ENCODE results near the gene IFRD2. TPM values are rescaled to one million over a fixed set of nuclear protein-coding genes. Genes with fewer than 3 reads are reported as not detected.

The IFRD2 gene
- total and polyA plus RNA-seq, 10 donors = 40.2 to 76.7 (median 56.3) TPM

DNA sequence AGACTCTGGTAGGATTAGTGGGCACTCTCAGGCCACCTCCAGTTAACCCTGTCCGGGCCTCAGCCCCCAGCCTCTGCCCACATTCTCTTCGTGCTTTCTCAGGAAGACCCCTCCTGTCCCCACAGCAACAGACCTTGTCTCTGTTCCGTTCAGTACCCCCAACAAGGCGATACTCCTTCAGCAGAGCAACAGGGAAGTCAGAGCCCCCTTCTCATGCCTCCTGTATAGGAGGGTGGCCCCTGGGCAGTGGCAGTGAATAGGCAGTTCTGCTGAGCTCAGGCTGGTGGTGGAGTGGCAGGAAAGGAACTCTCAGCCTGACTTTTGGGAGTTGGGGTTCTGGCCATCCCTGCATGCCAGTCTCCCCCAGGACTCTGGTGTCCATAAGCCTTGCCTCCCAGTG, 22.8 kb downstream of the IFRD2 start:
- peaks cover 0 to 39% (median 14%) of the 10 kb centered on the region in 7 donors for H3K27me3 ChIP-seq (replicated peaks in 1 of 7)
- no peak for DNase-seq
- no peak for TF ChIP-seq POLR2A (IDR thresholded peaks at IDR 0.05)
- TF ChIP-seq, protein P1, sequence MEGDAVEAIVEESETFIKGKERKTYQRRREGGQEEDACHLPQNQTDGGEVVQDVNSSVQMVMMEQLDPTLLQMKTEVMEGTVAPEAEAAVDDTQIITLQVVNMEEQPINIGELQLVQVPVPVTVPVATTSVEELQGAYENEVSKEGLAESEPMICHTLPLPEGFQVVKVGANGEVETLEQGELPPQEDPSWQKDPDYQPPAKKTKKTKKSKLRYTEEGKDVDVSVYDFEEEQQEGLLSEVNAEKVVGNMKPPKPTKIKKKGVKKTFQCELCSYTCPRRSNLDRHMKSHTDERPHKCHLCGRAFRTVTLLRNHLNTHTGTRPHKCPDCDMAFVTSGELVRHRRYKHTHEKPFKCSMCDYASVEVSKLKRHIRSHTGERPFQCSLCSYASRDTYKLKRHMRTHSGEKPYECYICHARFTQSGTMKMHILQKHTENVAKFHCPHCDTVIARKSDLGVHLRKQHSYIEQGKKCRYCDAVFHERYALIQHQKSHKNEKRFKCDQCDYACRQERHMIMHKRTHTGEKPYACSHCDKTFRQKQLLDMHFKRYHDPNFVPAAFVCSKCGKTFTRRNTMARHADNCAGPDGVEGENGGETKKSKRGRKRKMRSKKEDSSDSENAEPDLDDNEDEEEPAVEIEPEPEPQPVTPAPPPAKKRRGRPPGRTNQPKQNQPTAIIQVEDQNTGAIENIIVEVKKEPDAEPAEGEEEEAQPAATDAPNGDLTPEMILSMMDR (IDR thresholded peaks at IDR 0.05 in 8 of 11, conservative IDR thresholded peaks at IDR 0.05 in 3 of 11) = no peak
- no peak for TF ChIP-seq POLR2AphosphoS5 (IDR thresholded peaks at IDR 0.05)
- H3K4me3 ChIP-seq = no peak overlapping the region
- H3K36me3 ChIP-seq = no peaks in the 10 kb centered on the region
- no peaks in the 10 kb centered on the region for H3K9me3 ChIP-seq
- peaks cover 10 to 76% (median 44%) of the 10 kb centered on the region in 6 donors for H3K4me1 ChIP-seq
- peak overlapping the region in 6 of 8 donors; percentile 20 to 63 (median 58) for H3K27ac ChIP-seq
- intact Hi-C loops (cut with DNase I; ENCODE audit: low total_unique reads) = no loop called here
- 69 to 79% (median 71%) methylated on average over 4 of the region's 4 CpGs for WGBS, 5 donors

DNA sequence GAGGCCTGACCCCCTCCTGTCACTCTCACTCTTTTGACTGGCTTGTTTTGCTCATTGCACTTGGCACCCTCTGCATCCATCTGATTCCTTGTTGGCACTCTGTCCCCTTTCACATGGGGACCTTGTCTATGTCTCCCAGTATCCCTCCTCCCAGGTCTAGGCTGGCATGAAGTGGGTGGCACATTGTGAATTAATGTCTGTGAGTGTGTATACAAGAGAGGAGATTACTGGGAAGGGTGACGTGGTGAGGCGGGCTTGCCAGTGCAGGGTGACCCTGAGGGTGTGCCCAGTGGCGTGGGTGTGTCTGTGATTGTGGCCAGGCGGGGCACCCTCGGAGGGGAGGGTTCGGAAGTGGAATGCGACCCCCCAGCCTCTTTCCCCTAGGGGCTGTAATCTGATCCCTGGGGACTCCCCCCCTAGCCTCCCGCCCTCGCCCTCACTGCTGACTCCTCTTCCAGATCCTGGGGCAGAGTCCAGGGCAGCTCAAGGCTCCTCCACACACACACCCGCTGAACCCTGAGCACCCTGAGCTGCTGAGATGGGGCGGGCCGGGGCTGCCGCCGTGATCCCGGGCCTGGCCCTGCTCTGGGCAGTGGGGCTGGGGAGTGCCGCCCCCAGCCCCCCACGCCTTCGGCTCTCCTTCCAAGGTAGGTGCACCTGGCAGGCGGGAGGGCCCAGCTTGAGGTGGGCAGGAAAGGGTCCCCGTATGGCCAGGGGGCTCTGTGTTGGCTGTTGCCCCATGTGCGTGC, 23.4 kb downstream of the IFRD2 start, which contains the start of gene SEMA3B:
TSS of gene SEMA3B (plus strand) at position 445 of the 749 bp plus-strand sequence. CDS start at position 539, 94 bp downstream.
- H3K27ac ChIP-seq = peak within 1 kb of the TSS in 6 of 8 donors; percentile 59 to 84 (median 74)
- intact Hi-C loops (cut with DNase I; ENCODE audit: low total_unique reads) = no loop called here
- H3K36me3 ChIP-seq = no peaks in the 10 kb centered on the region
- H3K9me3 ChIP-seq = no peaks in the 10 kb centered on the region
- no peak for DNase-seq
- H3K4me3 ChIP-seq = peak within 1 kb of the TSS in 2 of 8 donors; percentile 5 to 50
- peaks cover 10 to 76% (median 43%) of the 10 kb centered on the region in 6 donors for H3K4me1 ChIP-seq
- peak in 2 of 3 donors; percentile 24 to 69 for TF ChIP-seq POLR2AphosphoS5 (IDR thresholded peaks at IDR 0.05)
- TF ChIP-seq, protein P1 (IDR thresholded peaks at IDR 0.05 in 8 of 11, conservative IDR thresholded peaks at IDR 0.05 in 3 of 11) = no peak
- no peak for TF ChIP-seq POLR2A (IDR thresholded peaks at IDR 0.05)
- peaks cover 0 to 33% (median 9%) of the 10 kb centered on the region in 7 donors for H3K27me3 ChIP-seq (replicated peaks in 1 of 7)
- 53 to 81% (median 69%) methylated on average over 13 to 21 of the region's 21 CpGs for WGBS, 5 donors

DNA sequence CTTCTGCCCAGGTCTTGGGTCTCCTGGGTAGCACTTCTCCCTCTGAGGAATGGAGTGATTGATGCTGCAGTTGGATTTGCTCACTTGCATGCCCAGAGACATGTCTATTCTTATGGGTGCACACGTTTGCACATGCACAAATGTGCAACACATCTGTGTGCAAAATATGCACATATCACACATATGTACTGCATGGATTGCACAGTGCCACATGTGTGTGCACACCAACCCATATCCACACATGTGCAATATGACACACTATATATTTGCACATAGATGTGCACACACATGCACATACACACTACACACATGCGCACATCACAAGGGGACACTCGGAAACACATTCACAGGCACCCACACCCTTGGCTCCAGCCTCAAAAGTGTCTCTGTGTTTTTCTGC, 24.0 kb downstream of the IFRD2 start:
- intact Hi-C loops (cut with DNase I; ENCODE audit: low total_unique reads) = no loop called here
- WGBS, 5 donors = 61 to 80% (median 72%) methylated on average over 3 of the region's 3 CpGs
- Histone ChIP-seq H3K4me1 (peaks cover 8 to 76% (median 39%) of the 10 kb centered on the region in 6 donors), H3K27me3 (replicated peaks in 1 of 7) (peaks cover 0 to 27% (median 3%) of the 10 kb centered on the region in 7 donors), H3K36me3 (no peaks in the 10 kb centered on the region), H3K27ac (peak overlapping the region in 2 of 8 donors; percentile 60 to 84), H3K4me3 (no peak overlapping the region), H3K9me3 (no peaks in the 10 kb centered on the region)
- TF ChIP-seq POLR2A (IDR thresholded peaks at IDR 0.05) (no peak), POLR2AphosphoS5 (IDR thresholded peaks at IDR 0.05) (no peak)
- TF ChIP-seq, protein P1 (IDR thresholded peaks at IDR 0.05 in 8 of 11, conservative IDR thresholded peaks at IDR 0.05 in 3 of 11) = no peak
- no peak for DNase-seq

DNA sequence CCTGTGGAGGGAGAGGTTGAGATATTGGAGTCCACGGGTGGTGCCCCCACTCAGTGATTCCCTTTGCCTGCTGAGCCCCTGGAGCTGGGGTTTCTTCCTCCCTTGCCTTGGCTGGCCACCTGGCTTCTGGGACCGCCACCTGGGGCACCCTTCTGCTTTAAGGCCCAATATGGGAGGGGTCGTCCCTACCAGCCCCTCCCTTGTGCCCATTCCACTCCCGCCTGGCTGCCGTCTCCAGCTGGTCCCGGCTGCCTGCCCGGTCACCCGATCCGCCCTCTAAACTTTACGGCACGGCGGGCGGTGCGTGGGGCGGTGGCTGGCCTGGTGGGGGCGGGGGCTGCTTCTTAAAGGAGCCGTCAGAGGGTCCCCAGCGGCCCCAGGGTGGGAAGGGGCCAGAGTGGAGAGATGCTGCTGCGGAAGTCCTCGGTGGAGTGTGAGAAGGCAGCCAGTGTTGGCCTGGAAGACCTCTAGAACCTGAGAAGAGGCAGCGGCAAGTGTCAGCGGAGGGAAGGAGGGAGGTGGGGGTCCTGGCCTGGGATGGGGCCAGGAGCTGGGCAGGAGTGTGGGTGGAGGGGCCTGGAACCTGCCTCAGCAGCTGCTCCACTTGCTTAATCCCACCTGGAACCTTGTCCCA, 24.8 kb downstream of the IFRD2 start:
- DNase-seq = no peak
- Histone ChIP-seq H3K27me3 (replicated peaks in 1 of 7) (peaks cover 0 to 24% (median 0%) of the 10 kb centered on the region in 7 donors), H3K27ac (peak overlapping the region in 7 of 8 donors; percentile 58 to 84 (median 74)), H3K9me3 (no peaks in the 10 kb centered on the region), H3K4me1 (peaks cover 0 to 72% (median 31%) of the 10 kb centered on the region in 6 donors), H3K36me3 (no peaks in the 10 kb centered on the region), H3K4me3 (peak overlapping the region in 6 of 8 donors; percentile 4 to 50 (median 16))
- WGBS, 5 donors = 16 to 32% (median 17%) methylated on average over 16 to 22 of the region's 22 CpGs
- intact Hi-C loops (cut with DNase I; ENCODE audit: low total_unique reads) = no loop called here
- TF ChIP-seq POLR2AphosphoS5 (IDR thresholded peaks at IDR 0.05) (peak in 2 of 3 donors; percentile 74 to 78), POLR2A (IDR thresholded peaks at IDR 0.05) (no peak)

Data from spleen (tissue), 11 donors.